SK-N-SH (cell line): ENCODE results near the gene ADAMTS3. TPM values are rescaled to one million over a fixed set of nuclear protein-coding genes. Genes with fewer than 3 reads are reported as not detected.

Experiments
- CTCF ChIA-PET: fragments of 300-600, 350-600 bp; formaldehyde crosslinking; extraction: SDS; loops from one replicate; lab custom pipeline; 2021; lab: Yijun Ruan, JAX
- POLR2A ChIA-PET: fragments of 350-600 bp; sonication (Branson Sonifier 250); formaldehyde crosslinking; extraction: SDS; loops from one replicate; lab custom pipeline; 2020; ENCODE audit warnings: antibody characterized with exemption, inconsistent platforms; lab: Yijun Ruan, JAX
- DNase-seq: peaks from one replicate; pipeline ENCODE4 v3.0.0; 2012
- H2AFZ ChIP-seq: fragments of 200-600 bp; sonication (generic); 2 replicates; pipeline ENCODE4 v1.8.1; 2016; ENCODE audit warnings: antibody characterized with exemption, mild to moderate bottlenecking, low read depth
- H3F3A ChIP-seq: fragments of 200-600 bp; sonication (generic); replicated peaks from 2 replicates; pipeline ENCODE3; 2016; ENCODE audit warnings: antibody characterized with exemption, mild to moderate bottlenecking; ENCODE audit not compliant: insufficient read depth
- H3K27ac ChIP-seq, 2 experiments: fragments of 200-500 bp in 1 of 2; fragments of 200-600 bp in 1 of 2; sonication (Bioruptor generic) in 1 of 2; sonication (generic), shearing (Covaris generic) in 1 of 2; 2 replicates each; pipeline versions ENCODE4 v1.5.1 to v1.6.1; 2014 to 2016; ENCODE audit warnings: low read depth in 2 of 2, inconsistent platforms in 1 of 2, low read length in 1 of 2, mild to moderate bottlenecking in 1 of 2, mixed read lengths in 1 of 2
- H3K27me3 ChIP-seq: fragments of 200-600 bp; sonication (generic), shearing (Covaris generic); 2 replicates; pipeline ENCODE4 v1.6.1; 2016; ENCODE audit warnings: mixed run types; ENCODE audit not compliant: insufficient read depth
- H3K36me3 ChIP-seq, 2 experiments: fragments of 200-500 bp in 1 of 2; fragments of 200-600 bp in 1 of 2; sonication (Bioruptor generic) in 1 of 2; sonication (generic) in 1 of 2; replicated peaks in 1 of 2; 2 replicates each; pipeline versions ENCODE3 to v1.5.1; 2014 to 2016; ENCODE audit warnings: low read length in 1 of 2, mild to moderate bottlenecking in 1 of 2; ENCODE audit not compliant: insufficient read depth in 2 of 2, control insufficient read depth in 1 of 2
- H3K4me1 ChIP-seq, 2 experiments: fragments of 200-500 bp in 1 of 2; fragments of 200-600 bp in 1 of 2; sonication (Bioruptor generic) in 1 of 2; sonication (generic), shearing (Covaris generic) in 1 of 2; 2 replicates each; pipeline versions ENCODE4 v1.5.1 to v1.6.1; 2014 to 2016; ENCODE audit warnings: low read depth in 1 of 2, low read length in 1 of 2, mixed run types in 1 of 2; ENCODE audit not compliant: insufficient read depth in 2 of 2, control insufficient read depth in 1 of 2
- H3K4me2 ChIP-seq: fragments of 200-600 bp; sonication (generic), shearing (Covaris generic); 2 replicates; pipeline ENCODE4 v1.6.1; 2017; ENCODE audit warnings: mixed run types
- H3K4me3 ChIP-seq, 2 experiments: fragments of 200-500 bp in 1 of 2; fragments of 200-600 bp in 1 of 2; sonication (Bioruptor generic) in 1 of 2; sonication (generic), shearing (Covaris generic) in 1 of 2; 2 replicates each; pipeline versions ENCODE4 v1.5.1 to v1.8.1; 2014 to 2016; ENCODE audit warnings: low read depth in 2 of 2, inconsistent platforms in 1 of 2, low read length in 1 of 2, mild to moderate bottlenecking in 1 of 2, mixed read lengths in 1 of 2, moderate library complexity in 1 of 2
- H3K79me2 ChIP-seq: fragments of 200-600 bp; sonication (generic); 2 replicates; pipeline ENCODE4 v1.8.1; 2017; ENCODE audit warnings: mild to moderate bottlenecking; ENCODE audit not compliant: insufficient read depth
- H3K9ac ChIP-seq: fragments of 200-600 bp; sonication (generic); 2 replicates; pipeline ENCODE4 v1.6.1; 2017; ENCODE audit warnings: mixed run types
- H3K9me2 ChIP-seq: fragments of 200-600 bp; sonication (generic); 2 replicates; pipeline ENCODE4 v1.6.1; 2017; ENCODE audit warnings: mixed run types
- H3K9me3 ChIP-seq: fragments of 200-600 bp; sonication (generic); 2 replicates; pipeline ENCODE4 v1.6.1; 2017; ENCODE audit warnings: mixed run types, mild to moderate bottlenecking, moderate library complexity
- H4K20me1 ChIP-seq: fragments of 200-600 bp; sonication (generic); 2 replicates; pipeline ENCODE4 v1.6.1; 2017; ENCODE audit warnings: mild to moderate bottlenecking, mixed run types; ENCODE audit not compliant: insufficient read depth
- CHD2 ChIP-seq: fragments of 150-350 bp; IDR thresholded peaks from 2 replicates; pipeline ENCODE4 v1.6.1; 2018; ENCODE audit warnings: low read length; ENCODE audit not compliant: partially characterized antibody
- ELF1 ChIP-seq: IDR thresholded peaks from 2 replicates; pipeline ENCODE4 v1.4.0; 2012
- EP300 ChIP-seq, 2 experiments: IDR thresholded peaks; 2 replicates each; pipeline versions ENCODE4 v1.4.0 to v1.6.1; 2012; ENCODE audit warnings: borderline replicate concordance in 1 of 2, low read depth in 1 of 2, low read length in 1 of 2
- EZH2phosphoT487 ChIP-seq: fragments of 200-600 bp; sonication (generic); IDR thresholded peaks from 2 replicates; pipeline ENCODE4 v1.6.1; 2017; ENCODE audit warnings: low read depth, mixed run types, mild to moderate bottlenecking, antibody characterized with exemption, moderate library complexity, borderline replicate concordance
- FOXM1 ChIP-seq: IDR thresholded peaks from 2 replicates; pipeline ENCODE4 v1.4.0; 2012; ENCODE audit warnings: low read depth, mild to moderate bottlenecking
- MEF2A ChIP-seq: IDR thresholded peaks from 2 replicates; pipeline ENCODE4 v1.4.0; 2012; ENCODE audit warnings: low read depth, borderline replicate concordance
- NFIC ChIP-seq: IDR thresholded peaks from 2 replicates; pipeline ENCODE4 v1.4.0; 2012; ENCODE audit warnings: borderline replicate concordance
- NRF1 ChIP-seq: IDR thresholded peaks from 2 replicates; pipeline ENCODE4 v1.6.1; 2012; ENCODE audit warnings: low read depth, mild to moderate bottlenecking, low read length
- PBX3 ChIP-seq: IDR thresholded peaks from 2 replicates; pipeline ENCODE4; 2012
- RCOR1 ChIP-seq: fragments of 150-350 bp; IDR thresholded peaks from 2 replicates; pipeline ENCODE4 v1.6.1; 2017; ENCODE audit warnings: antibody characterized with exemption, low read length
- RFX5 ChIP-seq: IDR thresholded peaks from 2 replicates; pipeline ENCODE4 v1.6.1; 2012; ENCODE audit warnings: mild to moderate bottlenecking, improper control_type of control experiment, low read length
- RXRA ChIP-seq: IDR thresholded peaks from 2 replicates; pipeline ENCODE4 v1.4.0; 2012; ENCODE audit warnings: low read depth, mild to moderate bottlenecking, borderline replicate concordance
- SIN3A ChIP-seq: IDR thresholded peaks from 2 replicates; pipeline ENCODE4 v1.6.1; 2012; ENCODE audit warnings: low read depth, mild to moderate bottlenecking, low read length, moderate library complexity, borderline replicate concordance
- TCF12 ChIP-seq: IDR thresholded peaks from 2 replicates; pipeline ENCODE4 v1.4.0; 2012
- TEAD4 ChIP-seq: IDR thresholded peaks from 2 replicates; pipeline ENCODE4 v1.4.0; 2012; ENCODE audit warnings: mild to moderate bottlenecking, borderline replicate concordance; ENCODE audit not compliant: insufficient read depth
- USF1 ChIP-seq: IDR thresholded peaks from 2 replicates; pipeline ENCODE4 v1.4.0; 2012; ENCODE audit warnings: low read depth, borderline replicate concordance
- YY1 ChIP-seq: IDR thresholded peaks from 2 replicates; pipeline ENCODE4 v1.4.0; 2012; ENCODE audit warnings: low read depth, mild to moderate bottlenecking
- WGBS: methylation state at CpG from one replicate; pipeline ENCODE4 v1.1.6; 2017; ENCODE audit warnings: low lambda C conversion rate; 5-methylcytosine and 5-hydroxymethylcytosine counted together
- polyA plus RNA-seq, 3 experiments: library from polyadenylated mRNA; depleted of rRNA; stranded (reverse); fragments of >200 nt; gene quantifications; 2 replicates each; pipeline ENCODE4 v1.2.3, GENCODE V29; 2012
- TF ChIP-seq, protein P1 (sequence below): fragments of 150-350 bp; IDR thresholded peaks from 2 replicates; pipeline ENCODE4 v1.6.1; 2017; ENCODE audit warnings: antibody characterized with exemption, low read length, low read depth, borderline replicate concordance

Gene ADAMTS3
- polyA plus RNA-seq, 1 of the 3 experiments (the other 2 are of a cell fraction) = 0.99 TPM

DNA sequence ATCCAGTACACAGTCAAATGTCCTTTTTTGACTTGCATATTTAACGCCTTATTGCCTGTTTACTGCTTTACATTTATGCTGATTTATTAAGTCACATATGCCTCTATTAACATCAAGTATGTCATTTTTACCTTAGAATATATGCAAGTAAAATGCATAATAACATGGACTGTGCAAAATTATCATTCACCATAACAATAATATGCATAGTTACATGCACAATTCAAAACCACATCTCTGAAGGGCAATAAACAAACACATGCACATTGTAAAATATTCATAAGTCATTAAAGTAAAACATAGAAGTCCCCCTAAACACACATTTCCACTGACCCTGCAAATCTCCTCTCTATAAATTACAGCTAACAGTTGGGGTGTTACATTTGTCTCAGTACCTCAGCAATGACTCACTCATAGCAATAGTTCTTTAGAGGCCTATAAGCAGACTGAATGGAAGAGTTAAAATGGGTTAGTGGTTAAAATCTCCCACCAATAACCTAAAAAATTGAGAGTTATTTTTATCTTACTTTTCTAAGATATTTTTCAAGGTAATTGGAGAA is 61.1 kb downstream of the ADAMTS3 start:
- TF ChIP-seq MEF2A (no peak), NFIC (no peak), ELF1 (no peak), RFX5 (no peak), RXRA (no peak), FOXM1 (no peak), TEAD4 (no peak), NRF1 (no peak), TCF12 (no peak), RCOR1 (no peak), USF1 (no peak), PBX3 (no peak), EZH2phosphoT487 (no peak), EP300 (IDR thresholded peaks at IDR 0.05; ENCODE audit: borderline replicate concordance in 1 of 2, low read depth in 1 of 2, low read length in 1 of 2) (no peak), CHD2 (no peak), SIN3A (no peak), YY1 (no peak)
- TF ChIP-seq, protein P1, sequence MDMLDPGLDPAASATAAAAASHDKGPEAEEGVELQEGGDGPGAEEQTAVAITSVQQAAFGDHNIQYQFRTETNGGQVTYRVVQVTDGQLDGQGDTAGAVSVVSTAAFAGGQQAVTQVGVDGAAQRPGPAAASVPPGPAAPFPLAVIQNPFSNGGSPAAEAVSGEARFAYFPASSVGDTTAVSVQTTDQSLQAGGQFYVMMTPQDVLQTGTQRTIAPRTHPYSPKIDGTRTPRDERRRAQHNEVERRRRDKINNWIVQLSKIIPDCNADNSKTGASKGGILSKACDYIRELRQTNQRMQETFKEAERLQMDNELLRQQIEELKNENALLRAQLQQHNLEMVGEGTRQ = no peak
- WGBS = 74% methylated on average over 1 of the region's 1 CpG
- POLR2A ChIA-PET = no interaction called here

More for the DNA sequence above, 61.1 kb downstream of the ADAMTS3 start:
- Histone ChIP-seq H3F3A (no peaks in the 10 kb centered on the region), H3K9me2 (no peaks in the 10 kb centered on the region), H4K20me1 (no peaks in the 10 kb centered on the region), H3K9ac (no peak overlapping the region), H2AFZ (no peak overlapping the region), H3K27me3 (no peaks in the 10 kb centered on the region), H3K36me3 (no peaks in the 10 kb centered on the region), H3K9me3 (no peaks in the 10 kb centered on the region), H3K4me3 (no peak overlapping the region), H3K79me2 (no peaks in the 10 kb centered on the region), H3K4me2 (no peak overlapping the region), H3K27ac (no peak overlapping the region), H3K4me1 (peaks cover 0 to 8% of the 10 kb centered on the region in 2 experiments; a peak in 1 of 4 replicates)
- no peak for DNase-seq
- CTCF ChIA-PET = interaction anchor here (0.9 to 1.1 kb wide), 2 partner anchors 87 to 379 kb away, joined by 3 read pairs; no protein-coding TSS in a partner anchor
